GM12878 (cell line): Measurements from ENCODE around the gene NINJ1. TPM values are rescaled to one million over a fixed set of nuclear protein-coding genes. Genes with fewer than 3 reads are reported as not detected.

Source experiments
- ATAC-seq: fragments of 200-7000 bp; cut with Tn5 transposase; 3 replicates; pipeline ENCODE4 v1.9.1; 2020; ENCODE audit warnings: mild to moderate bottlenecking, moderate library complexity
- BruUV-seq: library from RNA; stranded (reverse); fragments of 400-500 nt; replicated peaks from 2 replicates; lab custom pipeline; 2021; lab: Mats Ljungman, UMichigan
- CTCF ChIA-PET: fragments of 300-600 bp; sonication (Branson Sonifier 250); formaldehyde crosslinking; extraction: SDS; loops from one replicate; lab custom pipeline; 2021; ENCODE audit warnings: inconsistent platforms; lab: Yijun Ruan, JAX
- POLR2A ChIA-PET: fragments of 350-600 bp; formaldehyde crosslinking; extraction: SDS; loops from one replicate; lab custom pipeline; 2021; ENCODE audit warnings: inconsistent platforms; lab: Charles Lee
- RAD21 ChIA-PET: fragments of 300-600 bp; sonication (Branson Sonifier 250); formaldehyde crosslinking; loops from one replicate; lab custom pipeline; 2023; ENCODE audit warnings: antibody characterized with exemption; ENCODE audit not compliant: unreplicated experiment; lab: Charles Lee
- SMC1A ChIA-PET: fragments of 300-600 bp; sonication (Branson Sonifier 250); formaldehyde crosslinking; loops from one replicate; lab custom pipeline; 2023; ENCODE audit not compliant: unreplicated experiment, uncharacterized antibody; lab: Charles Lee
- DNase-seq: peaks from one replicate; pipeline ENCODE4 v3.0.0-alpha.2; 2011; ENCODE audit warnings: low read depth, low spot score
- FAIRE-seq: peaks from 3 replicates; lab custom pipeline; 2011; peaks lifted over from hg19 to GRCh38; lab: Jason Lieb, UNC
- H2AFZ ChIP-seq: 2 replicates; pipeline ENCODE4 v1.6.0; 2011; ENCODE audit warnings: low read depth, low read length, control low read depth; ENCODE audit not compliant: control insufficient read depth
- H3K27ac ChIP-seq: 2 replicates; pipeline ENCODE4 v1.5.1; 2011; ENCODE audit warnings: control low read depth; ENCODE audit not compliant: control insufficient read depth, insufficient read depth
- H3K27me3 ChIP-seq, 2 experiments: replicated peaks in 1 of 2; 2 replicates each; pipeline versions ENCODE4 v1.6.0 to v1.6.1; 2011; ENCODE audit warnings: low read length in 1 of 2; ENCODE audit not compliant: control insufficient read depth in 2 of 2, insufficient read depth in 2 of 2
- H3K36me3 ChIP-seq, 2 experiments: 2 replicates each; pipeline ENCODE4 v1.5.1; 2011; ENCODE audit warnings: low read length in 1 of 2; ENCODE audit not compliant: control insufficient read depth in 2 of 2, insufficient read depth in 2 of 2
- H3K4me1 ChIP-seq: 2 replicates; pipeline ENCODE4 v1.6.1; 2011; ENCODE audit warnings: mild to moderate bottlenecking, low read length, moderate library complexity, mixed read lengths; ENCODE audit not compliant: control insufficient read depth, insufficient read depth
- H3K4me2 ChIP-seq: 2 replicates; pipeline ENCODE4 v1.6.0; 2011; ENCODE audit warnings: control low read depth; ENCODE audit not compliant: control insufficient read depth, insufficient read depth
- H3K4me3 ChIP-seq: fragments of 200-600 bp; sonication (generic); 2 replicates; pipeline ENCODE4 v1.5.1; 2016
- H3K79me2 ChIP-seq: 2 replicates; pipeline ENCODE4 v1.6.0; 2011; ENCODE audit warnings: low read length; ENCODE audit not compliant: control insufficient read depth, insufficient read depth
- H3K9ac ChIP-seq: 2 replicates; pipeline ENCODE4 v1.8.0; 2011; ENCODE audit warnings: low read length, control low read depth, mixed read lengths; ENCODE audit not compliant: control insufficient read depth, insufficient read depth
- H3K9me3 ChIP-seq: replicated peaks from 3 replicates; pipeline ENCODE4 v1.5.1; 2011; ENCODE audit warnings: mild to moderate bottlenecking, low read length; ENCODE audit not compliant: control insufficient read depth, insufficient read depth
- H4K20me1 ChIP-seq: 2 replicates; pipeline ENCODE4 v1.6.0; 2011; ENCODE audit not compliant: control insufficient read depth, insufficient read depth
- CHD2 ChIP-seq: IDR thresholded peaks from 2 replicates; pipeline ENCODE4 v1.6.1; 2011; ENCODE audit warnings: low read depth, low read length, improper control_type of control experiment, borderline replicate concordance
- DPF2 ChIP-seq: fragments of 450-650 bp; IDR thresholded peaks from 2 replicates; pipeline ENCODE4 v1.6.1; 2017; ENCODE audit warnings: mild to moderate bottlenecking
- MEF2B ChIP-seq: fragments of 450-650 bp; IDR thresholded peaks from 2 replicates; pipeline ENCODE4 v1.6.1; 2018; ENCODE audit warnings: mild to moderate bottlenecking, moderate library complexity; ENCODE audit not compliant: partially characterized antibody, poor library complexity, severe bottlenecking
- PAX8 ChIP-seq: fragments of 450-650 bp; IDR thresholded peaks from 2 replicates; pipeline ENCODE4 v1.6.1; 2017; ENCODE audit warnings: mild to moderate bottlenecking, moderate library complexity
- SPI1 ChIP-seq: IDR thresholded peaks from 2 replicates; pipeline ENCODE4 v1.6.1; 2011; ENCODE audit warnings: low read depth, mild to moderate bottlenecking, low read length, moderate library complexity, borderline replicate concordance; ENCODE audit not compliant: insufficient read depth
- STAT3 ChIP-seq: IDR thresholded peaks from 2 replicates; pipeline ENCODE4 v1.6.1; 2011; ENCODE audit warnings: low read depth, low read length, improper control_type of control experiment
- SUZ12 ChIP-seq: fragments of 200-600 bp; sonication (generic); IDR thresholded peaks from one replicate; pipeline ENCODE4 v1.6.1; 2018; ENCODE audit warnings: antibody characterized with exemption, mild to moderate bottlenecking; ENCODE audit not compliant: unreplicated experiment
- WGBS: methylation state at CpG from one replicate; pipeline ENCODE4 v1.1.6; 2016; ENCODE audit warnings: low lambda C conversion rate; ENCODE audit not compliant: insufficient replicate concordance, insufficient coverage; ENCODE audit errors: missing lambda C conversion rate; 5-methylcytosine and 5-hydroxymethylcytosine counted together
- in situ Hi-C: fragments of 300-500 bp; cut with MboI; formaldehyde crosslinking; loops from 9 replicates; pipeline ENCODE4 v1.14.3; 2018; ENCODE audit warnings: mixed read lengths
- intact Hi-C: fragments of 100-400 bp; cut with micrococcal nuclease; formaldehyde crosslinking; loops from one replicate; pipeline ENCODE4 v1.14.2; 2022; ENCODE audit not compliant: unreplicated experiment
- polyA plus RNA-seq, 11 experiments: library from polyadenylated mRNA; depleted of rRNA in 4 of 11; unstranded in 6 of 11; stranded (reverse) in 5 of 11; fragments of >200 nt; fragmentation: Nextera tagmentation in 4 of 11; fragmentation: Illumina TruSeq in 1 of 11; extraction: Ambion mirVana in 4 of 11; extraction: Trizol in 1 of 11; gene quantifications; 1 replicate in 1 of 11; 2 replicates in 10 of 11; pipeline versions ENCODE4 v1.2.1 to v1.2.3, GENCODE V29; 2011 to 2016; ENCODE audit warnings: inconsistent platforms in 2 of 11, missing spikeins in 2 of 11, low read depth in 1 of 11
- total RNA-seq, 4 experiments: library from RNA; depleted of rRNA in 3 of 4; stranded (reverse); fragments of >200 nt in 3 of 4; fragmentation: Illumina TruSeq in 1 of 4; extraction: Trizol in 1 of 4; gene quantifications; 2 replicates each; pipeline versions ENCODE4 v1.2.1 to v1.2.3, GENCODE V29; 2013 to 2021
- TF ChIP-seq, protein P1 (sequence below): fragments of 450-650 bp; IDR thresholded peaks from 2 replicates; pipeline ENCODE4 v1.6.1; 2017; ENCODE audit warnings: low read depth, mild to moderate bottlenecking, moderate library complexity
- TF ChIP-seq, protein P2 (sequence below): fragments of 450-650 bp; IDR thresholded peaks from 2 replicates; pipeline ENCODE4 v1.6.1; 2016; ENCODE audit warnings: mild to moderate bottlenecking

Gene NINJ1
- total and polyA plus RNA-seq, 10 of the 15 experiments (the other 5 are each of a cell fraction or from before 2014, with no cell fraction given): 0.64 to 33.5 (median 17.1) TPM

DNA sequence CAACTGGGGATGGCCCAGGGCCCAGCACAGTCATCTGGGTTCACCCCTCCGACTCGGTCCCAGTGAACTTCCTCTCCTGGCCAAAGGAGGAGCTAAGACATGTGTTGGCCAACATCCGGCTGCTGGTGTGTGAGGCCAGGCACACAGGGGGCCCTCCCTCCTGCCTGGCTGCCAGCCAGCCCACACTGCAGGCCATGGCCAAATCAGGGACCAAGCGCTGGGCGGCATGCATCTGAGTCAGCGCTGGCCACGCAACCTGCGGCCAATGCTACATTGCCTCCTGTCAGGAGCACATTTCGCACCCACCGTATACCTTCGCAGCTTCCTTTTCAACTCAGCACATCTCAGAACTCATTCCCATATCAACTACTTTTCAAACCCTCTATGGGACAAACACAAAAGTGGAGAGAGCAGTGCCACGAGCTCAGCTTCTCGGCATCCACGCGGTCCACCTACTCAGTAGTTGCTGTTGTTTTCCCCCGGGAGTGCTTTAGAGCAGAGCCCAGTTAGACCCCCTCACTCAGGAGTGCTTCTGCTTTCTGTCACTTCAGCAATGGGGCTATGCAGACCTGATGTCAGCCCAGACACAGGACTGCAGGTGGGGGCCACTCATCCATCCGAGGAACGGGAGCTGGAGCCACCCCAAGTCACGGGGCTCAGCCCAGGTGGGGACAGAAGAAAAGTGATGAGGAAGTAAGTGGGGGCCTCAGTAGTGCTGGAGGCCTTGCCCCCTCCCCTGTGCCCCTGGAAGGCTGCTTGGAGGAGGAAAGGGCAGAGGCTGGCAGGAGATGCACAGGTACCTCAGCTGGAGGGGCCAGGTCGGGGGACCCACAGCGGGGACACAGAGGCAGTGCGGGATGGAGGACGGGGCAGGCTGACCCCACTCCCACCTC is 13.9 kb downstream of the NINJ1 start (continued):
- TF ChIP-seq CHD2: 0 out of 2 replicates have a peak, but pooled peaks have one; percentile 36
- no peak for TF ChIP-seq STAT3
- peak; percentile 72; the same call in 1 of the 2 replicates for TF ChIP-seq SPI1
- peak; percentile 53 for TF ChIP-seq MEF2B
- TF ChIP-seq SUZ12: no peak
- TF ChIP-seq, protein P1, sequence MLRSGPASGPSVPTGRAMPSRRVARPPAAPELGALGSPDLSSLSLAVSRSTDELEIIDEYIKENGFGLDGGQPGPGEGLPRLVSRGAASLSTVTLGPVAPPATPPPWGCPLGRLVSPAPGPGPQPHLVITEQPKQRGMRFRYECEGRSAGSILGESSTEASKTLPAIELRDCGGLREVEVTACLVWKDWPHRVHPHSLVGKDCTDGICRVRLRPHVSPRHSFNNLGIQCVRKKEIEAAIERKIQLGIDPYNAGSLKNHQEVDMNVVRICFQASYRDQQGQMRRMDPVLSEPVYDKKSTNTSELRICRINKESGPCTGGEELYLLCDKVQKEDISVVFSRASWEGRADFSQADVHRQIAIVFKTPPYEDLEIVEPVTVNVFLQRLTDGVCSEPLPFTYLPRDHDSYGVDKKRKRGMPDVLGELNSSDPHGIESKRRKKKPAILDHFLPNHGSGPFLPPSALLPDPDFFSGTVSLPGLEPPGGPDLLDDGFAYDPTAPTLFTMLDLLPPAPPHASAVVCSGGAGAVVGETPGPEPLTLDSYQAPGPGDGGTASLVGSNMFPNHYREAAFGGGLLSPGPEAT: 0 out of 2 replicates have a peak, but pooled peaks have one; percentile 22

DNA sequence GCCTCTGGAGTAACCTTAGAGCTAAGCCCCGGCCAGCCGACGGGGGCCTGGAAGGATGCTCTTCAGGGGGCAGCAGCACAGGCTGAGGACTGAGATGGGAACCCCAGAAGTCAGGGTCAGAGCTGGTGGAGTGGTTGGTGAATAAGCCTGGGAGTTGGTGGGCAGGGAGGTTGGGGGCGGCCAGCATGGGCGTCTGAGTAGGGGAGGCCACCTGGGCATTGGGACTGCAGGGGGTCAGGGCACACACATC is 14.4 kb downstream of the NINJ1 start:
- Histone ChIP-seq H3K36me3 (peaks cover 0 to 8% of the 10 kb centered on the region in 2 experiments; a peak in 2 of 4 replicates), H3K4me1 (peaks cover 12% of the 10 kb centered on the region), H4K20me1 (no peaks in the 10 kb centered on the region), H3K27me3 (no peaks in the 10 kb centered on the region), H3K9ac (no peak overlapping the region), H3K79me2 (no peaks in the 10 kb centered on the region), H2AFZ (peak overlapping the region; percentile 40; the same call in 1 of the 2 replicates), H3K4me2 (peak overlapping the region; percentile 10; the same call in 1 of the 2 replicates), H3K27ac (no peak overlapping the region; the same call in 1 of the 2 replicates), H3K9me3 (no peaks in the 10 kb centered on the region), H3K4me3 (no peak overlapping the region)
- ChIA-PET SMC1A (interaction anchor here (1.4 to 2.7 kb wide), 3 partner anchors 11 to 116 kb away, joined by 4 to 12 read pairs (median 6); no protein-coding TSS in a partner anchor), POLR2A (interaction anchor here (1.1 to 1.5 kb wide), 2 partner anchors 12 to 14 kb away, joined by 3 read pairs; partner anchors contain the start of gene NINJ1), CTCF (interaction anchor here (0.9 to 2.8 kb wide), 7 partner anchors 11 to 402 kb away, joined by 3 to 35 read pairs (median 4); no protein-coding TSS in a partner anchor), RAD21 (interaction anchor here (0.8 to 1.8 kb wide), 3 partner anchors 10 to 183 kb away, joined by 3 to 7 read pairs (median 4); no protein-coding TSS in a partner anchor)
- in situ Hi-C loops (no loop called here), intact Hi-C loops (no loop called here)
- FAIRE-seq (no peak), ATAC-seq (no peak), DNase-seq (no peak)
- WGBS: 61% methylated on average over 5 of the region's 5 CpGs
- no TSS peak for BruUV-seq
- TF ChIP-seq PAX8 (no peak), DPF2 (no peak)
- TF ChIP-seq, protein P2, sequence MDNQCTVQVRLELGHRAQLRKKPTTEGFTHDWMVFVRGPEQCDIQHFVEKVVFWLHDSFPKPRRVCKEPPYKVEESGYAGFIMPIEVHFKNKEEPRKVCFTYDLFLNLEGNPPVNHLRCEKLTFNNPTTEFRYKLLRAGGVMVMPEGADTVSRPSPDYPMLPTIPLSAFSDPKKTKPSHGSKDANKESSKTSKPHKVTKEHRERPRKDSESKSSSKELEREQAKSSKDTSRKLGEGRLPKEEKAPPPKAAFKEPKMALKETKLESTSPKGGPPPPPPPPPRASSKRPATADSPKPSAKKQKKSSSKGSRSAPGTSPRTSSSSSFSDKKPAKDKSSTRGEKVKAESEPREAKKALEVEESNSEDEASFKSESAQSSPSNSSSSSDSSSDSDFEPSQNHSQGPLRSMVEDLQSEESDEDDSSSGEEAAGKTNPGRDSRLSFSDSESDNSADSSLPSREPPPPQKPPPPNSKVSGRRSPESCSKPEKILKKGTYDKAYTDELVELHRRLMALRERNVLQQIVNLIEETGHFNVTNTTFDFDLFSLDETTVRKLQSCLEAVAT: no peak
